Thyroid gland (tissue), 4 donors: ENCODE measurements around the gene TFPI. TPM values are rescaled to one million over a fixed set of nuclear protein-coding genes. Genes with fewer than 3 reads are reported as not detected.
"Not testable (repeated sequence)": the region's sequence is repeated elsewhere in the genome, so short reads cannot be mapped to it uniquely, and the experiment has no call there.

Experiments
- DNase-seq, 2 donors: peaks; one replicate each; pipeline ENCODE4 v3.0.0-alpha.2; 2019
- H3K27ac ChIP-seq, 3 donors: fragments of 200-600 bp; sonication (generic); 1 replicate in 2 of 3; 2 replicates in 1 of 3; pipeline ENCODE4 v1.5.1; 2016 to 2019; ENCODE audit warnings: mild to moderate bottlenecking in 1 of 3, moderate library complexity in 1 of 3
- H3K27me3 ChIP-seq: fragments of 200-600 bp; sonication (generic); one replicate; pipeline ENCODE4 v1.5.1; 2019
- H3K36me3 ChIP-seq, 2 donors: fragments of 200-600 bp; sonication (generic); one replicate each; pipeline ENCODE4 v1.5.1; 2016 to 2019
- H3K4me1 ChIP-seq, 2 donors: fragments of 200-600 bp; sonication (generic); one replicate each; pipeline ENCODE4 v1.5.1; 2017 to 2019
- H3K4me3 ChIP-seq, 3 donors: fragments of 200-600 bp; sonication (generic); replicated peaks in 1 of 3; 1 replicate in 2 of 3; 2 replicates in 1 of 3; pipeline ENCODE4 v1.5.1; 2016; ENCODE audit warnings: mild to moderate bottlenecking in 1 of 3
- H3K9me3 ChIP-seq: fragments of 200-600 bp; sonication (generic); one replicate; pipeline ENCODE4 v1.5.1; 2017
- POLR2A ChIP-seq, 2 donors: fragments of 450-650 bp; IDR thresholded peaks; one replicate each; pipeline ENCODE4 v1.6.1; 2017; ENCODE audit warnings: antibody characterized with exemption in 2 of 2, mild to moderate bottlenecking in 2 of 2, moderate library complexity in 1 of 2
- WGBS, 2 donors: methylation state at CpG; one replicate each; pipeline ENCODE4 v1.1.5; 2017; 5-methylcytosine and 5-hydroxymethylcytosine counted together
- intact Hi-C: fragments of 100-400 bp; cut with DNase I; formaldehyde crosslinking; loops from one replicate; pipeline ENCODE4 v1.15.1; 2023
- total RNA-seq, 4 donors: library from RNA; depleted of rRNA; stranded (reverse); fragments of >200 nt; gene quantifications; one replicate each; pipeline ENCODE4 v1.2.3, GENCODE V29; 2016
- TF ChIP-seq, protein P1 (sequence below), 6 experiments: fragments of 200-600 bp in 3 of 6; fragments of 450-650 bp in 3 of 6; sonication (generic) in 3 of 6; IDR thresholded peaks; one replicate each; pipeline ENCODE4 v1.5.1; 2016 to 2019; ENCODE audit warnings: antibody characterized with exemption in 6 of 6, mild to moderate bottlenecking in 2 of 6, inconsistent platforms in 1 of 6, moderate library complexity in 1 of 6

Gene TFPI
- total RNA-seq, 4 donors from 2014 or later: 56.7 to 208 (median 144) TPM

DNA sequence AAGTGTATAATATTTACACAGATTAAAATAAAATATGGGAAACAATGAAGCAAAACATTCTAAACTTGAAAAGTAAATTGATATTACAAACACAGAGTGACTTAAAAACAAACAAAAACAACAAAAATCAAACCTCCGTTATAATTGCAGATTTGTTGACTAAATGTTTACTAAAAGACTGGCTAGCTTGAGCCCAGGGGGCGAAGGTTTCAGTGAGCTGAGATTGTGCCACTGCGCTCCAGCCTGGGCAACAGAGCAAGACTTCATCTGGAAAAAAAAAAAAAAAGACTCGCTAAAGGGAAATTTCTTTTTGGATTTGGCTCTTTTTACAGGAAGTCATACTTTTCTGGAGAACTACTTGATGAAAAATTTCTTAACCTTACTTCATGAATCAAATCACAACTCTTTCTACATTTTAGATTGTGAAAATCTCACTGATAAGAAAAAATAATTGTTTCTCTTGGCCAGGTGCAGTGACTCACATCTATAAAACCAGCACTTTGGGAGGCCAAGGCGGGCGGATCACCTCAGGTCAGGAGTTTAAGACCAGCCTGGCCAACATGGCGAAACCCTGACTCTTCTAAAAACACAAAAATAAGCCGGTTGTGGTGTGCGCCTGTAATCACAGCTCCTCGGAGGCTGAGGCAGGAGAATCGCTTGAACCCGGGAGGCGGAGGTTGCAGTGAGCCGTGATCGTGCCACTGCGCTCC, 9.7 kb downstream of the TFPI start:
- H3K4me1 ChIP-seq: peaks cover 0 to 3% of the 10 kb centered on the region in 2 donors
- intact Hi-C loops: no loop called here
- H3K36me3 ChIP-seq: no peaks in the 10 kb centered on the region
- H3K4me3 ChIP-seq: no peak overlapping the region
- no peak for DNase-seq
- TF ChIP-seq POLR2A (IDR thresholded peaks at IDR 0.05): no peak
- TF ChIP-seq, protein P1, sequence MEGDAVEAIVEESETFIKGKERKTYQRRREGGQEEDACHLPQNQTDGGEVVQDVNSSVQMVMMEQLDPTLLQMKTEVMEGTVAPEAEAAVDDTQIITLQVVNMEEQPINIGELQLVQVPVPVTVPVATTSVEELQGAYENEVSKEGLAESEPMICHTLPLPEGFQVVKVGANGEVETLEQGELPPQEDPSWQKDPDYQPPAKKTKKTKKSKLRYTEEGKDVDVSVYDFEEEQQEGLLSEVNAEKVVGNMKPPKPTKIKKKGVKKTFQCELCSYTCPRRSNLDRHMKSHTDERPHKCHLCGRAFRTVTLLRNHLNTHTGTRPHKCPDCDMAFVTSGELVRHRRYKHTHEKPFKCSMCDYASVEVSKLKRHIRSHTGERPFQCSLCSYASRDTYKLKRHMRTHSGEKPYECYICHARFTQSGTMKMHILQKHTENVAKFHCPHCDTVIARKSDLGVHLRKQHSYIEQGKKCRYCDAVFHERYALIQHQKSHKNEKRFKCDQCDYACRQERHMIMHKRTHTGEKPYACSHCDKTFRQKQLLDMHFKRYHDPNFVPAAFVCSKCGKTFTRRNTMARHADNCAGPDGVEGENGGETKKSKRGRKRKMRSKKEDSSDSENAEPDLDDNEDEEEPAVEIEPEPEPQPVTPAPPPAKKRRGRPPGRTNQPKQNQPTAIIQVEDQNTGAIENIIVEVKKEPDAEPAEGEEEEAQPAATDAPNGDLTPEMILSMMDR (IDR thresholded peaks at IDR 0.05): no peak
- no peaks in the 10 kb centered on the region for H3K27me3 ChIP-seq
- no peaks in the 10 kb centered on the region for H3K9me3 ChIP-seq
- 90% methylated on average over 16 of the region's 16 CpGs for WGBS, 2 donors
- H3K27ac ChIP-seq: peak overlapping the region in 1 of 3 donors; percentile 52

DNA sequence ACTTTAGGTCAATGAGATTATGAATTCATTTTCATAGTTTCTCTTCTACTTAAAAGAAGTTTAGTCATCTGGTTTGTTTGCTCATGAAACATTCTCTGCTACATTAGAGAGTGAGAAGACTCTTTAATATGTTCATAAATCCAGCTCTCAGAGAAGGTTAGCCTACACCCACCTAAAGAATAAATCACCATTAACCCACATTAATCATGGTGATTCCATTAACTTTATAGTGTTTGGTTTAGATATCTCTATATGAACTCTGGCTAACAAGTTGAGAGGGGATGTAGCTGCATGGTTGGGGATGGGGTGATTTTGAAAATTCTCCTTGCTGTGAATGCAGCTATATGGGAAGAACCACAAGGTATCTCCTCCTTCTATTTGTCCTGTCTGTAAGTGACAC, 10.7 kb downstream of the TFPI start:
- no peak for TF ChIP-seq POLR2A (IDR thresholded peaks at IDR 0.05)
- TF ChIP-seq, protein P1 (IDR thresholded peaks at IDR 0.05): no peak
- H3K27me3 ChIP-seq: no peaks in the 10 kb centered on the region
- no peak for DNase-seq
- no peaks in the 10 kb centered on the region for H3K36me3 ChIP-seq
- intact Hi-C loops: no loop called here
- H3K4me1 ChIP-seq: peaks cover 0 to 3% of the 10 kb centered on the region in 2 donors
- peak overlapping the region in 2 of 3 donors; percentile 5 to 52 for H3K27ac ChIP-seq
- no peak overlapping the region for H3K4me3 ChIP-seq
- no peaks in the 10 kb centered on the region for H3K9me3 ChIP-seq

DNA sequence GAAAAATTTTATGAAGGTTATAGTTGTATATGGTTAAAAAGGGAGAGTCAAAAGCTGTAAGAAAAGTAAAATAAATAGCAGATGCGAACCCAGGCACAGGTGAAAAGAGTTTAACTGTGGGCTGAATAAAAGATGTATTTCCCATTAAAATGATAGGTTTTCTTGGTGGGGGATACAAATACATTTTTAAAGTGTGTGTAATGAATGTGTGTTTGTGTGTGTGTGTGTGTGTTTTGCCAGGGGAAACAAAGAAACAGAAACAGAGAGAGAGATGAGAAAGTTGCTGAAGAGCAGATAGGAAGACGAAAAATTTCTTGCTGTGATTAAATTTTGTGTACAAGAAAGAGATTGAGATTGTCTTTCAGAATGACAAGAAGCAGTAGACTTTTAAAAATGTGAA, 12.1 kb downstream of the TFPI start:
- intact Hi-C loops: no loop called here
- no peak overlapping the region for H3K4me3 ChIP-seq
- no peaks in the 10 kb centered on the region for H3K9me3 ChIP-seq
- no peaks in the 10 kb centered on the region for H3K27me3 ChIP-seq
- peak overlapping the region; percentile 65 to 85 (median 79) for H3K27ac ChIP-seq
- no peak for DNase-seq
- 84 to 93% methylated on average over 2 of the region's 2 CpGs for WGBS, 2 donors
- H3K36me3 ChIP-seq: no peaks in the 10 kb centered on the region
- H3K4me1 ChIP-seq: peaks cover 0 to 3% of the 10 kb centered on the region in 2 donors
- no peak for TF ChIP-seq POLR2A (IDR thresholded peaks at IDR 0.05)
- TF ChIP-seq, protein P1 (IDR thresholded peaks at IDR 0.05): no peak

DNA sequence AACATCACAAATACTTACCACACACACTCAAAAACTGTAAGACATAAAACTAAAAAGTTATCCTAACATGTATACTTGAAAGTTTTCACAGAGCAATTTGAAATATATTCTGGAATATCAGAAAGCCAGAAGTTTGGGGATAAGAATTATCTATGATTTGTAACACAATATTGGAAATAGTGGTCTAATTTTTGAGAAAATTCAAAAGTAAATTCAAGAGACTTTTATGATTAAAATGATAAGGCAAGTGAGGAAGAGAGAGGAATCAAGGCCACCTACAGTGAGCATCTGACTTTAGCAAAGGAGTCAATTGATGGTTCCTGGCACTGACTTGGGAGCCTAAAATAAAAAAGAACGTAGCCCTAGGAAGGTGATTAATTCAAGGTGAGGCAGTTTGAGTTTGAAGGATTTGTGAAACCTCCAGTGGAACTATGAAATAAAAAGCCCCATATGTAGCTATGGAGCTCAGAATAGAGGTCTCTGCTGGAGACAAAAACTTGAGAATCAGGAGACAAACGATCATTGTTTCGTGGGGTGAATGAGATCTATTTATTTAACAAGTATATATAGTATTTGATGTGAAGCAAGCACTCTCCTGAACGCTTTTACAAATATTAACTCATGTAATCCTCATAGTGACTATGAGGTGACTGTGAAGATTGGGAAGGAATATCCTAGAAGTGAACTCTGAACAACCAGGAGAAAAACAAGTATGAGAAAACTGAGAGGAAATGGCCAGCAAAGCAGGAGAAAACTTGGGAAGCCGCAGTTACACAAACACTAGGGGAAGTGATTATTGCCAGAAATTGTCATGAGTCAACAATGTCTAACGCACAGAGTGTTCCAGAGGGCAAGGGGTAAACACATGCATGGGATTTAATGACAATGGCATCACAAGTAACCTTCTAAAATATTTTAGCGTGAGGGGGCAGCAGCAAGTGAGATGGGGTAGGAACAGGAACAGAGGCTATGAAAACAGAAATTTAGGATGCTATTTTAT, 12.8 kb downstream of the TFPI start:
- Histone ChIP-seq H3K27ac (peak overlapping the region; percentile 65 to 85 (median 79)), H3K36me3 (no peaks in the 10 kb centered on the region), H3K9me3 (no peaks in the 10 kb centered on the region), H3K27me3 (no peaks in the 10 kb centered on the region), H3K4me1 (peaks cover 0 to 3% of the 10 kb centered on the region in 2 donors), H3K4me3 (no peak overlapping the region)
- TF ChIP-seq, protein P1 (IDR thresholded peaks at IDR 0.05): no peak
- peak in 1 of 2 donors; percentile 15 for TF ChIP-seq POLR2A (IDR thresholded peaks at IDR 0.05)
- 45 to 46% methylated on average over 7 of the region's 7 CpGs for WGBS, 2 donors
- intact Hi-C loops: no loop called here
- DNase-seq: no peak

DNA sequence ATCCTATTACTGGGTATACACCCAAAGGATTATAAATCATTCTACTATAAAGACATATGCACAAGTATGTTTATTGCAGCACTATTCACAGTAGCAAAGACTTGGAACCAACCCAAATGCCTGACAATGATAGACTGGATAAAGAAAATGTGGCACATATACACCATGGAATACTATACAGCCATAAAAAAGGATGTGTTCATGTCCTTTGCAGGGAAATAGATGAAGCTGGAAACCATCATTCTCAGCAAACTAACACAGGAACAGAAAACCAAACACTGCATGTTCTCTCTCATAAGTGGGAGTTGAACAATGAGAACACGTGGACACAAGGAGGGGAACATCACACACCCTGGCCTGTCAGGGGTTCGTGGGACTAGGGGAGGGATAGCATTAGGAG, 16.0 kb downstream of the TFPI start:
- DNase-seq, H3K9me3 ChIP-seq, H3K27ac ChIP-seq, H3K4me3 ChIP-seq, H3K27me3 ChIP-seq, intact Hi-C loops, H3K36me3 ChIP-seq, H3K4me1 ChIP-seq: not testable (repeated sequence)
- 92% methylated on average over 2 of the region's 2 CpGs for WGBS, 2 donors

DNA sequence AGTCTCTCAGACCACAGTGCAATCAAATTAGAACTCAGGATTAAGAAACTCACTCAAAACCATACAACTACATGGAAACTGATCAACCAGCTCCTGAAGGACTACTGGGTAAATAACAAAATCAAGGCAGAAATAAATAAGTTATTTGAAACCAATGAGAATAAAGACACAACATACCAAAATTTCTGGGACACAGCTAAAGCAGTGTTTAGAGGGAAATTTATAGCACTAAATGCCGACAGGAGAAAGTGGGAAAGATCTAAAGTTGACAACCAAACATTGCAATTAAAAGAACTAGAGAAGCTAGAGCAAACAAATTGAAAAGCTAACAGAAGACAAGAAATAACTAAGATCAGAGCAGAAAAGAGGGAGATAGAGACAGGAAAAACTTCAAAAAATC, 18.9 kb downstream of the TFPI start:
- H3K9me3 ChIP-seq, DNase-seq, intact Hi-C loops, H3K27me3 ChIP-seq, H3K4me1 ChIP-seq, H3K27ac ChIP-seq, H3K36me3 ChIP-seq, H3K4me3 ChIP-seq: not testable (repeated sequence)
- 94 to 96% methylated on average over 1 of the region's 1 CpG for WGBS, 2 donors
